Measurements from ENCODE around the gene PSMB5. TPM values are rescaled to one million over a fixed set of nuclear protein-coding genes. Genes with fewer than 3 reads are reported as not detected.

PSMB5 gene
- total RNA-seq, 1 donor from 2014 or later: 103 TPM

Other genes starting within 250 kb of the PSMB5 start
- 72.7 TPM for gene SLC7A7, start 219.5 kb downstream of the PSMB5 start, total RNA-seq
- gene MRPL52, start 205.0 kb downstream of the PSMB5 start, total RNA-seq: 85.1 TPM
- 222 TPM for gene MMP14, start 198.3 kb downstream of the PSMB5 start, total RNA-seq
- gene LRP10, start 163.2 kb downstream of the PSMB5 start, total RNA-seq: 315 TPM
- gene REM2, start 151.7 kb downstream of the PSMB5 start, total RNA-seq: 1.4 TPM
- gene RBM23, start 115.8 kb downstream of the PSMB5 start, total RNA-seq: 76.5 TPM
- 51.0 TPM for gene PRMT5, start 105.5 kb downstream of the PSMB5 start, total RNA-seq
- 38.8 TPM for gene HAUS4, start 77.8 kb downstream of the PSMB5 start, total RNA-seq
- 53.3 TPM for gene AJUBA, start 52.3 kb downstream of the PSMB5 start, total RNA-seq
- gene C14orf93, start 24.8 kb downstream of the PSMB5 start, total RNA-seq: 13.9 TPM
- not detected for gene PSMB11, start 7.3 kb upstream of the PSMB5 start, total RNA-seq
- 22.1 TPM for gene CDH24, start 22.6 kb upstream of the PSMB5 start, total RNA-seq
- 196 TPM for gene ACIN1, start 60.2 kb upstream of the PSMB5 start, total RNA-seq
- 46.1 TPM for gene C14orf119, start 60.6 kb upstream of the PSMB5 start, total RNA-seq
- not detected for gene CIROP, start 70.1 kb upstream of the PSMB5 start, total RNA-seq
- gene CEBPE, start 84.4 kb upstream of the PSMB5 start, total RNA-seq: 0.20 TPM
- 98.5 TPM for gene SLC7A8, start 148.8 kb upstream of the PSMB5 start, total RNA-seq
- 0.20 TPM for gene RNF212B, start 203.0 kb upstream of the PSMB5 start, total RNA-seq

Measured in mucosa of gallbladder (tissue), 1 donor.